Islet of Langerhans (tissue), 1 donor: ENCODE results near the gene STEAP1B.
"Not testable (repeated sequence)": the region's sequence is repeated elsewhere in the genome, so short reads cannot be mapped to it uniquely, and the experiment has no call there.

ENCODE experiments used
- FAIRE-seq: peaks from one replicate; lab custom pipeline; 2011; peaks lifted over from hg19 to GRCh38; lab: Jason Lieb, UNC

Gene STEAP1B

DNA sequence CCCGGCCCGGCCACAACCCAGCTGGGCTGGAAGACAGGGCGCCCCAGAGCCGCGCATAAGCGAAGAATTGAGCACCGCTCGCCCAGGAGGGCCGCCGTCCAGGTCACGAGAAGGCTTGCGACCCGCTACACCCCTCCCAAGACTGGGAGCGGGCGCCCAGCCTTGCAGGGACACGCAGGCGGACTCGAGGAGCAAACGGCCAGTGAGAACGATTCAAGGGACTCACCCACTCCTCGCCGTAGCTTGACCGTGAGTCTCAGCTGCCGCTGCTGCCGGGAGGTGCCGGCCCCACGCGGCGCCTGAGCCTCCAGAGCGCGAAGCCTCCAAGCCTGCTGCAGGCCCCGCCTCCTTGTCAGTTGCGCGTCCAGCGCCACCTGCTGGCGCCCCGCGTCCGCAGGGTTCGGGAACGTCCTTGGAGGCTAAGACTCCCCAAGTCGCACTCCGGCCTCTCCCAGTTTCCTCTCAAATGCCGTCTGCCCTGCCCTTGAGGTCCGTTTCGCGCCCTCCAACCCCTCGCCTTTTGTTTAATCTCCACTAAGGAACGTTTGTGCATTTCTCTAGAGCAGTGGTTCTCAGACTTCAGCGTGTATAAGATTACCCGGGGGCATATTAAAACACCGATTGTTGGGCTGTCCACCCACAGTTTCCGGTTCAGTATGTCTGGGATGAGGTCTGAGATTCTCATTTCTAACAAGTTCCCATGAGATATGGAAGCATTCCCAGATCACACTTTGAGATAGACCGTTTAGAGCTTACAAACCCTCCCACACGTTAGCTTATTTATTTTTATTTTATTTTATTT is at the start of gene STEAP1B:
STEAP1B (minus strand) TSS at position 301 of the 802 bp plus-strand sequence. CDS start 5,333 bp downstream, outside the sequence.
- not testable (repeated sequence) for FAIRE-seq

- no peak for FAIRE-seq
These were observed 49.1 kb upstream of the STEAP1B start for GRCh38 chr7:22549051-22549450.

DNA sequence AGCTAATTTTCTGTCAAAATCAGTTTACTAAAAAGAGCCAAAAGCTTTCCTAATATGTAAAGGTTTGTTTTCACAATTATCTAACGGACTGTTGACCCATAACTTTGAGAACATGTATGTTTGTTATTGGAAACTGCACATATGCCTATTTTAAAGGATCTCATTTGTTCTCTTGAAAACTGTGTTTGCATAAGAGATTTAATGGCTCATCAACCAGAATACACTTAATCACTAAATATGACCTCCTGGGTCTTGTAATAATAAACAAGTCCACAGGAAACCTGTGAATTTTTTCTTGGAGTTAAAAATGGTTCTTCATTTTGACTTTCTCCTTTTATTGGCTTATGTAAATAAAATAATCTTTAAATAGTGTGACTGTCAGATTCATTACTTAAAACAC is 48.3 kb upstream of the STEAP1B start:
- FAIRE-seq = peak; percentile 9

DNA sequence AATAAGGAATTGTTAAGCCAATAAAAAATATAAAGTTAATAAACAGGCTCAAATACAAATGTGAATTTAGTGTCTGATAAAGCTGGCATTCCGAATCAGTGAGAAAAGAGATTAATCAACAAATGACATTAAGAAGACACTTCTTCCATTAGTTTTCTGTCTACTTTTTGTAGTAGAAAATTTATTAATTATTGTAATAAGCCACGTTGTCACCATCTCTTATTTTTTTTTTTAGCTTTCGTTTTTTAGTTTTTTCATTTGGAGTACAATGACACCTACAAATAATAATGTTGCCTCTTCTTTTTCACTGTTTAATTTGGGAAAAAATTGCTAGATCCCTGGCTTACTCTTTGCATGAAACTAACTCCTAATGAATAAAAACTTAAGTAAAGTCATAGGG is 46.8 kb upstream of the STEAP1B start:
- FAIRE-seq = no peak

DNA sequence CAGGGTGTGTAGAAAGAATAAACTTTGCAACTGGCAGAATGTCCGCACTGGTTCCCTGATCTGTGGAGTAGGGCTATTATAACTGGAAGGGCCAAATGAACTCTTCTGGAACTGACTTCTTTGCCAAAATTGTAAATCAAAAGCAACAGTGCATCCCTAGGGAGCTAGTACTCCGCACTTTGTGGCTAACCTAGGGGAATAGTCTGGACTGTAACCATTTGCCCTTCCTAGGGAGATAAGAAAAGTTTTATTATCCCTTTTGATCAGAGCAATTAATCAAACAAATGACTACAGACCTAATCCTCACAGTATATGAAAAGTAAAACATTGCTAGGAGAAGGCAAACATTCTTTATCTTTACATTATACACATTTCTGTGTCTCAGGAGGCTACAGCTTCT is 45.5 kb upstream of the STEAP1B start:
- no peak for FAIRE-seq

- no peak for FAIRE-seq
These were observed 44.3 kb upstream of the STEAP1B start for GRCh38 chr7:22544245-22544644.

DNA sequence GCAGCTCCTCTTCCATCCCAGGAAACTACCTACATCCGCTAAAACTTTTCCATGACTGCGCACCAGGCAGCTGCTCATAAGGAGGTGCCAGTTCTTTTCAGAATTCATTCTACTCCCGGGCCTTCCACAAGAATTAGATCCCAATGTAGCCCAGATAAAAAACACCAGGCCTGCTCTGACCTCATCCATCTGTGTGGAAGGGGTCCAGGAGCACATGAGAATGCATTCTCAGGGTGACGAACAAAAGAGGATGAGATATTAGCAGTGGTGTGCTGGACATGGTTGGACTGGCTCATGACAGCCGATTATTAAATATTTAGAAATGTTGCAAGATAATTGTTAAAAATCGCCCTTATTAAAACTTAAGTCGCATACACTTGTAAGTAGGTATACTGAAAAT is 43.2 kb upstream of the STEAP1B start:
- no peak for FAIRE-seq

DNA sequence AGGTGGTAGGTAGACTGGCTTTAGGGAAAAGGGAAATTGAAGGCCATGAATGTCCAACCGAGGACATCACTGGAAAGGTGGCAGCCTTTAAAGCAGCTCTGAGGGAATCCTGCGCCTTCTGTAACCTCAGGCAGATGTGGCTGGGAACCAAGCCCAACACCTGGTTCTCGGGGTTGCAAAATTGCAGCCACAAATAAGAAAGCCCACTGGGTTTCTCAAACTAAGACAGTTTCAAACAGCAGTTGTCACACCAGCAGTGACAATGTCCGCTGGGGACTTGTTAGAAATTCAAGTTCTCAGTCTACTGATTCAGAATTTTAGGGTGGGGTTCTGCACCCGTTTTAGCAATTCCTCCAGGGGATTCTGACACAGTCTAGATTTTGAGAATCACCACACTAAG is 42.7 kb upstream of the STEAP1B start:
- no peak for FAIRE-seq

DNA sequence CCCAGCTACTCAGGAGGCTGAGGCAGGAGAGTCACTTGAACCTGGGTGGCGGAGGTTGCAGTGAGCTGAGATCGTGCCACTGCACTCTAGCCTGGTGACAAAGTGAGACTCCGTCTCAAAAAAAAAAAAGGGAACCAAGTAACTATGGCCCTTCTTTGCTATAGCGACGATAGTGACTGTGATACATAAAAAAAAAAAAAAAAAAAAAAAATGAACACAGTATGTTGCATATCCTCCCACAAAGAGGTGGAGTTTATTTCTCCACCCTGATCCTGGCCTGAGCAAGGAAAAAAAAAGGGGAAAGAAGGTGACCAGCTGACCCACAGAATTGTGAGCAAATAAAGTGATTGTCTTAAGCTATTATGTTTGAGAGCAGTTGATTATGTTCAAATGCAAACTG is 42.3 kb upstream of the STEAP1B start:
- no peak for FAIRE-seq

DNA sequence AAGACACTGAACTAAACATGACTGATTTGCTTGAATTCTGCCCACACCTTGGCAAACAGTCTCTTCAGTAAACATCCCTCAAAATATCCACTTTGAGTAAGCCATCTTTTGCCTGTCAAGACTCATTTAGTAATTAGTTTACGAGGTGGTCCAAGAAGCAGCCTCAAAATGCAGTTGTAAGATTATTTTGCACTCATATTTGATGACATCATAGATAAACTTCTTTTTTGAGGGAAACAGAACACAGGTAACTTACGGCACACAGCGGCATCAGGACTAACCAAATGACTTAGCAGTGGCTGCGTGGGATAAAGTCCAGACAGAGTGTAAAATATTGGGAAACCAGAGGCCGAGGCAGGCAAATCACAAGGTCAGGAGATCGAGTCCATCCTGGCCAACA is 41.8 kb upstream of the STEAP1B start:
- no peak for FAIRE-seq

DNA sequence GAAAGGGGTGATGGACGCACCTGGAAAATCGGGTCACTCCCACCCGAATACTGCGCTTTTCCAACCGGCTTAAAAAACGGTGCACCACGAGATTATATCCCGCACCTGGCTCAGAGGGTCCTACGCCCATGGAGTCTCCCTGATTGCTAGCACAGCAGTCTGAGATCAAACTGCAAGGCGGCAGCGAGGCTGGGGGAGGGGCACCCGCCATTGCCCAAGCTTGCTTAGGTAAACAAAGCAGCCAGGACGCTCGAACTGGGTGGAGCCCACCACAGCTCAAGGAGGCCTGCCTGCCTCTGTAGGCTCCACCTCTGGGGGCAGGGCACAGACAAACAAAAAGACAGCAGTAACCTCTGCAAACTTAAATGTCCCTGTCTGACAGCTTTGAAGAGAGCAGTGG is 28.5 kb upstream of the STEAP1B start:
- FAIRE-seq = not testable (repeated sequence)

DNA sequence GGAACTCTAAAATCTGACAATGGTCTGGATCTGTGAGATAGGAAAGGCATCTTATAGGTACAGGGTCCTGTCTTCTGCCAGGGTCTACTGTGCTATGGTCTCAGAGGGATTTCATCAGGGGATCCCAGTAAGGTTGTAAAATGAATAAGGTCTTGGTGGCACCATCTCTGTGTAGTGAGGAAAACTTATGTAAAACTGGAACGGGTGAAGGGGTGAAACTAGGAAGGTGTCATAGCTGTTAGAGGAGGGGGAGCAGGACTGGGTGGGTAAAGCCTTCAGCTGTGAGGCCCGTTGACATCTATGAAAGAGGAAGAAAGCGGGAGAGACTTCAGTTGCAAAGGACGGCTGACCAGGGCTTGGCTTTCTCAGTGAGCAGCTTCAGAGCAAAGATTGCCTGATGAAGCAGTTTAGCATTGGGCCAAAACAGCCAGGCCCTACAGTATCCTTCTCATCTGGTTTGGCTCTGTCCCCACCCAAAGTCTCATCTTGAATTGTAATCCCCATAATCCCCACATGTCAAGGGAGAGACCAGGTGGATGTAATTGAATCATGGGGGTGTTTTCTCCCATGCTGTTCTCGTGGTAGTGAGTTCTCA is 24.5 kb upstream of the STEAP1B start:
- FAIRE-seq = not testable (repeated sequence)

- not testable (repeated sequence) for FAIRE-seq
These were observed 23.7 kb upstream of the STEAP1B start for GRCh38 chr7:22523478-22524352.

DNA sequence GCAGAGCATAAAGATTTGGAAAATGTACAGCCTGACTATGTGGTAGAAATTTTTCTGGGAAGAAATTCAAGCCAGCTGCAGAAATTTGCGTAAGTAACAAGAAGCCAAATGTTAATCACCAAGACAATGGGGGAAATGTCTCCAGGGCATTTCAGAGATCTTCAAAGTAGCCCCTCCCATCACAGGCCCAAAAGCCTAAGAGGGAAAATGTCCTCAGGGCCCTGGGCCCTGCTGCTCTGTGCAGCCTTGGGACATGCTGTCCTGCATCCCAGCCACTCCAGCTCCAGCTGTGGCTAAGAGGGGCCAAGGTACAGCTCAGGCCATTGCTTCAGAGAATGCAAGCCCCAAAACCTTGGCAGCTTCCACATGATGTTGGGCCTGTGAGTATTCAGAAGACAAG is 19.6 kb upstream of the STEAP1B start:
- not testable (repeated sequence) for FAIRE-seq

GRCh38 chr7:22516950-22517349 is 17.0 kb upstream of the STEAP1B start:
- FAIRE-seq = not testable (repeated sequence)

DNA sequence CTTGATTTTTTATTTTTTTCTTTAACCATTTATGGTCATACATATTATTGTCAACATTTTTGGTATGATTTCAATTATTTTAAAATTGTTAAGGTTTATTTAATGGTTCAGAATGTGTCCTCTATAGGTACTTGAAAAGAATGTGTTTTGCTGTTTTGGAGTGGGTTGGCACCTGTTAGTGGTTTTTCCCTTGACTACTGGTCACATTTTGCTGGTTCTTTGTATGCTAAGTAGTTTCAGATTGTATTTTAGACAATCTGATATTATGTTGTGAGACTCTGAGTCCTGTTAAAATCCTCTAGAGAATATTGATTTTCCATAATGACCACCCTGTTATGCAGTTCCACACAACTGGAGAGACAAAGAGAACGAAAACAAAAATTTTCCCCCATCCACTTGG is 15.0 kb upstream of the STEAP1B start:
- FAIRE-seq = not testable (repeated sequence)

- not testable (repeated sequence) for FAIRE-seq
These were observed 7.3 kb upstream of the STEAP1B start for GRCh38 chr7:22507320-22507719.

GRCh38 chr7:22506316-22507020 is 6.5 kb upstream of the STEAP1B start:
- not testable (repeated sequence) for FAIRE-seq

DNA sequence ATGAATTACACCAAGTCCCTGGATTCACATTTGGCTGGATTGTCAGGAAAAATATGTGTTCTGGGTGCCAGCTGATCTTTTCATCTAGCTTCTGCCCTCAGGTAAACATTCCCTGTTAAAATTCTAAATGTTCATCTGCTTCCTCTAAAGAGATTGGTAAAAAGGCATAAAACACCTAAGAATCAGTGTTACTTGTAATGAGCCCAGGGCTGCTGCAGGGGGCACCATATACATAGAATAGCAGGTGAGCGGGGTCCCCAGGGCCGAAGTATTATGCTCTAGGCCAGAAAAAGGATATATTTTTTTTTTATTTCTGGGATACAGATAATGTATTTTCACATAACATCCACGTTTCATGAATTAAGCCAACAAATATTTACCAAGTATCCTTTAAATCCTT is 4.5 kb upstream of the STEAP1B start:
- FAIRE-seq = not testable (repeated sequence)

DNA sequence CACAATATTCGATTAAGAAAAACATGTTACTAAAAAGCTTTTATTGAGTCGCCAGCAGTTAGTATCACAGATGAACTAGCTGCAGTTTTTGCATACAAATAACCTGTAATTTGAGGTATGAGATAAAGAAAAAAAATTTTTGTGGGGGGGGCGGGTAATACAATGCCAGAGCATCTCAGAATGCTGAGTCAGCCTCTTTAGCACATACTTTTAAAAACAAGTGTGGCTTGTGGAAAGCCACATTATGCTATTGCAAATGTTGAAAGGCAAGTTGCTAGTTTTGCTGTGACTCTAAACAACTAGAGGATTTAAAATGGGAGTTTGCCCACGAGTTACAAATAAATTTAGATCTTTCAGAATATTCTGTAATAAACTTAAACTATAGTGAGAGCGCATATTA is 2.1 kb upstream of the STEAP1B start:
- FAIRE-seq = not testable (repeated sequence)

- FAIRE-seq = peak; percentile 62
These were observed 1.3 kb upstream of the STEAP1B start for GRCh38 chr7:22501336-22501735.

GRCh38 chr7:22499044-22499443 is 944 bp downstream of the STEAP1B start:
- FAIRE-seq = no peak
